NCI-H187 treated with DMSO at 0.1 percent for 48 hours (cell line): ENCODE data around the gene GGT1.
"Not testable (repeated sequence)": the region's sequence is repeated elsewhere in the genome, so short reads cannot be mapped to it uniquely, and the experiment has no call there.

Experiments
- DNase-seq: peaks from one replicate; lab custom pipeline; 2025; lab: John Stamatoyannopoulos, UW

GGT1 gene

GRCh38 chr22:24584166-24584790, 18.7 kb upstream of the GGT1 start:
- no peak for DNase-seq

GRCh38 chr22:24584871-24585411, 18.1 kb upstream of the GGT1 start:
- DNase-seq = no peak

- no peak for DNase-seq
Observed at GRCh38 chr22:24585461-24585860, 17.5 kb upstream of the GGT1 start.

- DNase-seq = no peak
Observed at GRCh38 chr22:24585927-24586546, 17.0 kb upstream of the GGT1 start.

GRCh38 chr22:24587251-24587650, 15.7 kb upstream of the GGT1 start:
- no peak for DNase-seq

- DNase-seq = no peak
Observed at GRCh38 chr22:24587948-24588347, 15.0 kb upstream of the GGT1 start.

GRCh38 chr22:24588381-24588756, 14.6 kb upstream of the GGT1 start:
- DNase-seq = no peak

- DNase-seq = no peak
Observed at GRCh38 chr22:24588757-24589481, 14.1 kb upstream of the GGT1 start.

GRCh38 chr22:24589518-24590030, 13.4 kb upstream of the GGT1 start:
- no peak for DNase-seq

- no peak for DNase-seq
Observed at GRCh38 chr22:24590596-24591173, 12.3 kb upstream of the GGT1 start.

- DNase-seq = no peak
Observed at GRCh38 chr22:24591286-24591830, 11.6 kb upstream of the GGT1 start.

GRCh38 chr22:24592058-24592850, 10.7 kb upstream of the GGT1 start:
- no peak for DNase-seq

- no peak for DNase-seq
Observed at GRCh38 chr22:24592851-24593558, 10.0 kb upstream of the GGT1 start, which contains the start of gene LRRC75B. TSS of gene LRRC75B (minus strand) at chr22:24593073. CDS start at chr22:24593039, 34 bp downstream.

GRCh38 chr22:24593559-24593835, 9.5 kb upstream of the GGT1 start:
- DNase-seq = not testable (repeated sequence)

- DNase-seq = no peak
Observed at GRCh38 chr22:24593836-24594568, 9.0 kb upstream of the GGT1 start.

GRCh38 chr22:24594569-24595120, 8.3 kb upstream of the GGT1 start:
- DNase-seq = no peak

GRCh38 chr22:24595228-24595627, 7.8 kb upstream of the GGT1 start:
- no peak for DNase-seq

- no peak for DNase-seq
Observed at GRCh38 chr22:24595863-24596262, 7.1 kb upstream of the GGT1 start.

GRCh38 chr22:24597076-24597475, 5.9 kb upstream of the GGT1 start:
- not testable (repeated sequence) for DNase-seq

GRCh38 chr22:24599514-24599913, 3.5 kb upstream of the GGT1 start:
- no peak for DNase-seq
